ENCODE measurements around the gene TPBGL. TPM values are rescaled to one million over a fixed set of nuclear protein-coding genes. Genes with fewer than 3 reads are reported as not detected.

Gene TPBGL
- total and polyA plus RNA-seq, 2 of the 4 experiments (the other 2 are of a cell fraction): not detected

- Histone ChIP-seq H3K27me3 (ENCODE audit: control insufficient read depth, insufficient read depth, low read length) (no peaks in the 10 kb centered on the region), H3K9me3 (ENCODE audit: control insufficient read depth, insufficient read depth, low read length) (no peaks in the 10 kb centered on the region), H4K8ac (ENCODE audit: low read depth in 2 of 2, low read length in 2 of 2) (no peak overlapping the region), H2BK120ac (ENCODE audit: low read depth, low read length) (no peak overlapping the region), H3K4me2 (ENCODE audit: low read depth, low read length) (no peak overlapping the region), H2BK5ac (ENCODE audit: low read depth, low read length, poor library complexity, severe bottlenecking) (no peak overlapping the region), H3K36me3 (ENCODE audit: control insufficient read depth, insufficient read depth, low read length) (peaks cover 6% of the 10 kb centered on the region; the same call in 1 of the 2 replicates), H3K18ac (ENCODE audit: low read depth, low read length) (no peak overlapping the region), H3K4me1 (ENCODE audit: control insufficient read depth, insufficient read depth, low read length) (no peaks in the 10 kb centered on the region), H3K9me1 (ENCODE audit: insufficient read depth, low read length) (no peaks in the 10 kb centered on the region), H2AK9ac (replicated peaks; ENCODE audit: low read depth, low read length, poor library complexity) (peak overlapping the region; percentile 45), H4K91ac (ENCODE audit: insufficient read depth, low read depth, low read length) (no peak overlapping the region), H2BK15ac (ENCODE audit: low read depth, low read length) (no peak overlapping the region), H3K27ac (ENCODE audit: insufficient read depth, low read length) (no peak overlapping the region), H3K4me3 (ENCODE audit: insufficient read depth, low read depth, low read length) (no peak overlapping the region), H4K5ac (ENCODE audit: low read depth, low read length) (no peak overlapping the region), H4K20me1 (ENCODE audit: insufficient read depth, low read length) (no peaks in the 10 kb centered on the region), H3K4ac (ENCODE audit: low read depth, low read length) (no peak overlapping the region), H2BK20ac (ENCODE audit: low read depth, low read length) (no peak overlapping the region), H3K9ac (ENCODE audit: low read depth, low read length) (no peak overlapping the region), H3K56ac (ENCODE audit: extremely low read depth, insufficient read depth, low read length) (no peak overlapping the region), H2AK5ac (ENCODE audit: low read depth, low read length) (0 out of 2 replicates have a peak overlapping the region, but pooled peaks have one; percentile 14), H2AFZ (replicated peaks; ENCODE audit: low read length, poor library complexity) (peak overlapping the region; percentile 58), H3K23ac (ENCODE audit: low read depth, low read length) (no peak overlapping the region), H3K14ac (replicated peaks; ENCODE audit: low read depth, low read length) (no peak overlapping the region; the same call in 1 of the 2 replicates), H3K79me1 (ENCODE audit: low read depth in 1 of 2, low read length in 2 of 2) (no peaks in the 10 kb centered on the region)
- 78% methylated on average over 6 of the region's 14 CpGs; no CpG with 5 or more reads in 1 of the 2 experiments for WGBS, 2 experiments (ENCODE audit: extremely low coverage in 2 of 2, insufficient read length in 1 of 2)
- no peak for ATAC-seq (ENCODE audit: low read depth)
- no peak for TF ChIP-seq MAFK (IDR thresholded peaks at IDR 0.05; ENCODE audit: low read depth, low read length)
- 0 out of 2 replicates have a peak, but pooled peaks have one; percentile 17 for TF ChIP-seq CEBPB (IDR thresholded peaks at IDR 0.05; ENCODE audit: low read depth, low read length)
- peak; percentile 37 for DNase-seq
- BruUV-seq (replicated peaks): no TSS peak
- POLR2A ChIA-PET (ENCODE audit: unreplicated experiment): no interaction called here
- intact Hi-C loops (cut with micrococcal nuclease): no loop called here
- in situ Hi-C loops (cut with MboI; ENCODE audit: low sequenced_read_pairs): loop anchor here (25.0 kb wide), 1 partner anchor 250 kb away; the partner anchor contains the start of gene GDPD5
- CTCF ChIA-PET: no interaction called here
- dilution Hi-C loops (cut with HindIII; ENCODE audit: low sequenced_read_pairs, unreplicated experiment): no loop called here
Observed at GRCh38 chr11:75286826-75287465, 46.4 kb downstream of the TPBGL start.

Data from IMR-90 (cell line).